ENCODE measurements around the gene MTERF4.
"Not testable (repeated sequence)": the region's sequence is repeated elsewhere in the genome, so short reads cannot be mapped to it uniquely, and the experiment has no call there.

Gene MTERF4

DNA sequence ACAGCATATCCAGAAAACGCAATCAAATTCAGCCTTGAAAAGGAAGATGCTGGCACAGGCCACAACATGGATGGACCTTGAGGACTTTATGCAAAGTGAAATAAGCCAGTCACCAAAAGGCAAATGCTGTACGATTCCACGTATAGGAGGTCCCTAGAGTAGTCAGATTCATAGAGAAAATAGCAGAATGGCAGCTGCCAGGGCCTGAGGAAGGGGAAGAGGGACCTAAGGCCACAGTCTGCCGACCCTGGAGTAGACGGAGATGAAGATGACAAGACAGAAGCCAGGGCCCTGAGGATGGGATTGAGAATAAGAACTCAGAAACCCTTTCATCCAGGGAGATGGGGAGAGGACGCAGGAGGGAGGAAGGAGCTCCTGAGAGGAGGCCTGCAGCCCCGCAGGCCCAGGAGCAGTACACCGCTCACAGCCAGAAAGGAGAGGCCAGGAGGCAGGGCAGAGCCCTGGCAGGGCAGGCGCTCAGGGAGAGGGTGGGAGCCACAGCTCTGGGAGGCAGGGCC lies 8.1 kb upstream of the MTERF4 start:
- no peak for DNase-seq

DNA sequence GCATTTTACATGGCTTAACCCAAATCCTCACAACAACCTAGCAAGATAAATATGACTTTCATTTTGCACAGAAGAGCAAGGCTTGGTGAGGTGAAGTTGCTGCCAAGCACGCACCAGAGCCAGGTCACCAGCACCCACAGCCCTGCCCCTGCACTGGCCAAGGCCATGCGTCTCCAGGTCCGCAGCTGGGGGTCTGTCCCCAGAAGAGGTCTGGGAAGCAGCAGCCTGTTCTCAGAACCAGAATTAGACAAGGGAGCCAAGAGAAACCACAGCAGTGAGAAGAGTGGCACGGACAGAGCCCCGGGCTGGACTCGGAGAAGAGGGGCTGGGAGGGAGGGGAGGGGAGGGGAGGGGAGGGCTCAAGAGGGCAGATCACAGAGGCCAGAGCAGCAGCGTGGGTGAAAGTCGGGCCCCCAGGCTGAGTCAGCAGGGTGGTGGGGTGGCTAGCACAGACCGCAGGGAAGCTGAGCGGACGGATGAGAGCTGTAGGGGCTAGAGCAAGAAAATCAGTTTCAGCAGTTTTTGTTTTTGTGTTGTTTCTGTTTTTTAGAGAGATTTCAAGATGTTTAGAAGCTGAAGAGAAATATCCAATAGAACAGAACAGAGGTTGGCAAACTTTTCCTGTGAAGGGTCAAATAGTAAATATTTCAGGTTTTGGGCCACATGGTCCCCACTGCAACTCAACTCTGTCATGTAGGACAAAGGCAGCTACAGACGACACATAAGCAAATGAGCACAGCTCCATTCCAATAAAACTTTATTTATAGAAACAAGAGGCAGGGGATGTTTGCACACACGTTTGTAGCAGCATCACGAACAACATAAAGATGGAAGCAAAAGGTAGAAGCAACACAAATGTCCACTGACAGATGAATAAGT lies 7.4 kb upstream of the MTERF4 start:
- no peak for DNase-seq

DNA sequence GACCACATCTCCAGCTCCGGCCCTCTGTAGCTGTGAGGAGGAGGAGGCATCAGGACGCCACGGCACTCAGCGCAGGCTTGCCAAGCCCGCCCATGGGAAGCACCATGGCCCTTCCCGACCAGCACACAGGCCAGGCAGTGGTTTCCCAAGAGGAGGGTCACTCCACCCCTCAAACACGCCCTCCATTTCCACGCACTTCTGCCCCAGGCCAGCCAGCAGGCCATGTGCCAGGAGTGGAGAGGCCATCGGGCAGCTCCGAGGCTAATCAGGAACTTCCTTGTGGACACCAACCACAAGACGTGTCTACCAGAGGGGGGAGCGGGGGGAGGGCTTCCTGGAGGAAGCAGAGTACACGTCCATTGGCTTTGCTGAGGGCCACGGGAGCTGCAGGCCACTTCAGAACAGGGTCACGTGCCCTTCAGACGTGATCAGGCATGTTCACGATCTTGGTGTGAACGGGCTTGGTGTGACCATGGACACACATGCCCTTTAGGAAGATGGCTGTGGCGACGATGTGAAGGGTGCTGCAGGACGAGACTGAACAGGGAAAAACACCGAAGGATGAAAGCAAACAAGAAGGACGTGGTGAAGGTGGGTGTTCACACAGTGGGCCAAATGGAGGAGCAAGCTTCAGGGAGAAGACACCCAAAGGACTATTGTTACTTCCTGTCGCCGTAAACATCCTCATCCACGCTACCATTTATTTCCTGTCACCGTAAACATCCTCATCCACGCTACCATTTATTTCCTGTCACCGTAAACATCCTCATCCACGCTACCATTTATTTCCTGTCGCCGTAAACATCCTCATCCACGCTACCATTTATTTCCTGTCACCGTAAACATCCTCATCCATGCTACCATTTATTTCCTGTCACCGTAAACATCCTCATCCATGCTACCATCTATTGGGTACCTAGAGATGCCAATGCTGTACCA lies 6.5 kb upstream of the MTERF4 start:
- no peak for DNase-seq

DNA sequence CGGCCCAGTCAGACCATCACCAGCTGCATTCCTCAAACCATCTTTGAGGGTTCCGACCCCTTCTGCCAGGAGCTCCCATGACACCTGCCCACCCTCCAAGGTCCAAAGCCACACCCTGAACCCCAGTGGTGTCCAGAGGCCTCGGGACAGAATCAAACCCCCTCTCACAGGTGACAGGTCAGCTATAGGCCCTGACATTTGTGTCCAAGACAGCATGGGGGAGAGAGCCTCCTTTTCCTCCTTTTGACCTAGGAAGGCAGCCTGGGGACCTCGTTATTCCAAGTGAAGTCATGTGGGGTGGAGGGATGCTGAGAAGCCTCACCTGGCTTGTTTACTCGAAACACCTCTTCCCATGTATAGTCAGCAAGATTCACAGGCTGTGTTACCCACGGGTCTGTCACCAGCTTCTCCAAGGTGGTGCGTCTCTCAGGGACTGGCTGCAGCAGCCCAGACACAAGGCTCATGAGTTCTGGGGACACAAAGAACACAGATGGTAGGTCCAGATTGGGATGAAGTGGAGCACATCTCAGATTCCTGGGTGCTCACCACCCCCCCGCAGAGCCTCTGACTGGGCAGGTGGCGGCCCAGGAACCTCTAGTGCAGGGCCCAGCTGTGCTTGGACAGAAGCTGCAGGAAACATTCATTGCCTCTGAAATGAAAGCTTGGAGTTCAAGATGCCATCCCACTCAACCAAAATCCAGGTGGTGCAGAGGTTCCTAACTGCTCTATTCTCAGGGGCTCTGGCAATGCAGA lies 5.1 kb upstream of the MTERF4 start:
- no peak for DNase-seq

DNA sequence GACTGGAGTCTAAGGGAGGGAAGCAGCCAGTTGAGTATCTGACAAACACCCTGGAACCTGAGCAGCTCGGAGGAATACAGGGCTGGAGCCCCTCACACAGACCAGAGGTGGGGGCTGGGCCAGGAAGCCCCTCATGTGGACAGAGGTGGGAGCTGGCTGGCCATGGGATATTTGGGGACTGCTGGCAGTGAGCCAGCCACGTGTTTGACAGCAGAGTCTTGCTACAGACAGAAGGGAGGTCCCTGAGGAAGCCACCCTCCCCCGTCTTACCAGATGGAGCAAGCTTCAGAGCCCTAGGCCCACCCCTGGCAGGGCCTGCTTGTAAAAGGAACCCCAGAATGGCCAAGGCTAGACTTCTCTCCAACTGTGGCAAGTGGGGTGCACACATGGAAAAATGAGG lies 3.6 kb upstream of the MTERF4 start:
- no peak for DNase-seq

DNA sequence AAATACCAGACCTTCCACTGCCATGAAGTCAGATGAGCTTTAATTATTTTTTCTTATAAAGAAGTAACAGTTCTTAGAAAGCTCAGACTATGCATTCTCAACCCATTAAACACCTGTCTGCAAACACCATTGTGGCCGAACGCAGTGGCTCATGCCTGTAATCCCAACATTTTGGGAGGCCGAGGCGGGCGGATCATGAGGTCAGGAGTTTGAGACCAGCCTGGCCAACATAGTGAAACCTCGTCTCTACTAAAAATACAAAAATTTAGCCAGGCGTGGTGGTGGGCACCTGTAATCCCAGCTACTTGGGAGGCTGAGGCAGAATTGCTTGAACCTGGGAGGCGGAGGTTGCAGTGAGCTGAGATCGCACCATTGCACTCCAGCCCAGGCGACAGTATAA lies 2.5 kb upstream of the MTERF4 start:
- not testable (repeated sequence) for DNase-seq

DNA sequence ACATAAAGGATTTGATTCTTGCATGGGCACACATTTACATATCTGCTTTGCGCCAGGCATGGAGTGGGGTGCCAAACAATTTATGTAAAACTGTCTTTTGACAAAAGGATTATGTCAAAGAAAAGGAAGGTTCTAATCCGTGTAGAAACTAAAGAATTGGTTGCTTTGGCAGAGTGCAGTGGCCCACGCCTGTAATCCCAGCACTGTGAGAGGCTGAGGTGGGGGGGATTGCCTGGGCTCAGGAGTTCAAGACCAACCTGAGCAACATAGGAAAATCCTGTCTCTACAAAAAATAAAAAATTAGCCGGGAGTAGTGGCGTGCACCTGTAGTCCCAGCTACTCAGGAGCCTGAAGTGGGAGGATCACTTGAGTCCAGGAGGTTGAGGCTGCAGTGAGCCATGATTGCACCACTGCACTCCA lies 1.1 kb upstream of the MTERF4 start:
- DNase-seq, result no peak

DNA sequence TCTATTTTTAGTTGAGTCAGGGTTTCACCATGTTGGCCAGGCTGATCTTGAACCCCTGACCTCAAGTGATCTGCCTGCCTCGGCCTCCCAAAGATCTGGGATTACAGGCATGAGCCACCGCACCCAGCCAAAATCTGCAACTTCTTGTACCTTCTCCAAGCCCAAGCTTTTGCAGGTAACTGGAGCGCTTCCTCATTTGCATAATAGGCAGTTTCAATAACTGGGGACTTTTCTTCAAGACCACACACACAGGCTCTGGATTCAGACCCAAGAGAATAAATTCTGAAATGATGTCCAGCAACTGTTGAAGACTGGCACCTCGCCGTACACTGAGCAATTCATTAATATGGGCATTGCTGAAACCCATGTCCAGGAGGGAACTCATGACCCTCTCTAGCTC lies 2.8 kb downstream of the MTERF4 start:
- DNase-seq, result no peak

DNA sequence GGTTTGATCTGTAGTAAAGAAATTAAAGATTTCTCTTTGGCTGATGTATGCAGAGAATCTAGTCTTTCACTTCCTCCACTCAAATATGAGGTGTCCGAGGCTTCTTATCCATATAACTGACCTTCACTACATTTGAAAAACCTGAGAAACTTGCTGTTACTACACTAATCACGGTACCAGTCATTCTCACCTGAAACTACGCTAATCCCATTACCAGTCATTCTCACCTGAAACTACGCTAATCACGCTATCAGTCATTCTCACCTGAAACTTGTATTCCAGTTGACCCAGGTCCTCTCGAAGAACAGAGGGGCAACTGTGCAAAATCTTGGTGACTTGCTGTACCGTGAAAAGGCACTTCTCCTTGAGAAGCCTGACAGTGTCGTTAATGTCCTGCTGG lies 5.1 kb downstream of the MTERF4 start:
- no peak for DNase-seq

DNA sequence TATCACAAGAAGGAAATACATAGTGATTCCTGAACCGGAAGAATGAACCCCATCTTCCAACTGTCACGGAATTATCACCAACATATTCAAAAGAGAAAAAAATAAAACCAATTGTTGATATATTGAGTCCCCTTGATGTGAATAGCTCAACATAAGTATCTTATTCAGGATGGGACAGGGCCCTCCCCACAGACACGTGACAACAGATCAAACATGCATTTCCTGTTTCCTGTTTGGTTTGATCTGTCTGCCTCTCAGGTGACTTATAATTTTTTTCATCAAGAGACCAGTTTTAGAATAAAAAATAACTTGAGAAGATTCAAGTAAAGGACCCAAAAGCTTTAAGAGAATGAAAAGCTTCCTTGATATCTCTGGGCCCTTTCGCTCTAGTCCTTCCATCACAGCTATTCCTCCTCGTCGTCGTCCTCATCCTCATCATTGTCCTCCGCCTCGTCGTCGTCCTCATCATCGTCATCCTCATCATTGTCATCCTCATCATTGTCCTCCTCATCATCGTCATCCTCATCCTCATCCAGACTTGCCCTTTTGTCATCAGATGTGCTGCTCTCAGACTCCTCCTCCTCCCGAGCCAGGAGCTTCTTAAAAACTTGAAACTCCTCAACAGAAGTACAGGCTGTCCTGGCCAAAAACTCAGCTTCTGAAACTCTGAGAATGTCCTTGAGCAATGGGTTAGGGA lies 6.3 kb downstream of the MTERF4 start:
- no peak for DNase-seq

DNA sequence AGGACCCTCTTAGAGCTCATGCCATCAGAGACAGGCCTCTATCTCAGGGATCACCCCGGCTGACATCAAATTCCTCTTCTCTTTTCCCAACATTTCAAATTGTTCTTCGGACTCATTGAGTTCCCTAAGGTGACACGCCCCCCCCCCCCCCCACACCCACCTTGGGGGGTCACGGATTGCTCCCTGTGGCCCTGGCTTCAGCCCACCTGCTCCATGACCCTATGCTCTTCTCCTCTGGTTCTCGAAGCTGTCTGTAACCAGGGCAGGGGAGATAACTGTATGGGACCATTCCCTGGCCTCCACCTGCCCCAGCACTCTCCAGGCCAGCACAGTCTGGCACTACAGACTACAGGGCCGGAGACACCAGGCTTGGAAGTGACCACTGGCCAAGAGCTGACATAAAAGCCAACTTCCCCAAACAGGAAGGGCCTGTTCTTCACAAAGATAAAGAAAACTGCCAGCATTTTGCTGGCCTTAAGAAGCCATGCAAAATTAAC lies 7.1 kb downstream of the MTERF4 start:
- no peak for DNase-seq

DNA sequence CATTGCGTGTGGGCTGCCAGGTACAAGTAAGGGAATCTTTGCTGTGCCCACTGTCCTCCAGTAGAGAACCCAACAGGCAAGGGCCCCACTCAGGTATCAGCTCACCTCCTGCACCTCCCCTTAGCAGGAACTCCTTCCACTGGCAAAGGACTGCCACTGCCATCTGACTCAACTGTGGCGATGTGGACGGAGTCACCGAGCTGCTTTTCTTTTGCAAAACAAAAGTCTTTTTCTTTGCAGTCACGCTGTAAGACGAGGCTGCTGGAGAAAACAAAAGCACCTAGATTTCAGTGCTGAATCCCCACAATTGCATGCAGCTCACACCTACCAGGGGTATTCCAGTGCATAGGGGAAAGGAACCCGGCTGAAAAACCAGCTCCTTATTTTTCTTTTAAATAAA lies 7.9 kb downstream of the MTERF4 start:
- no peak for DNase-seq

DNA sequence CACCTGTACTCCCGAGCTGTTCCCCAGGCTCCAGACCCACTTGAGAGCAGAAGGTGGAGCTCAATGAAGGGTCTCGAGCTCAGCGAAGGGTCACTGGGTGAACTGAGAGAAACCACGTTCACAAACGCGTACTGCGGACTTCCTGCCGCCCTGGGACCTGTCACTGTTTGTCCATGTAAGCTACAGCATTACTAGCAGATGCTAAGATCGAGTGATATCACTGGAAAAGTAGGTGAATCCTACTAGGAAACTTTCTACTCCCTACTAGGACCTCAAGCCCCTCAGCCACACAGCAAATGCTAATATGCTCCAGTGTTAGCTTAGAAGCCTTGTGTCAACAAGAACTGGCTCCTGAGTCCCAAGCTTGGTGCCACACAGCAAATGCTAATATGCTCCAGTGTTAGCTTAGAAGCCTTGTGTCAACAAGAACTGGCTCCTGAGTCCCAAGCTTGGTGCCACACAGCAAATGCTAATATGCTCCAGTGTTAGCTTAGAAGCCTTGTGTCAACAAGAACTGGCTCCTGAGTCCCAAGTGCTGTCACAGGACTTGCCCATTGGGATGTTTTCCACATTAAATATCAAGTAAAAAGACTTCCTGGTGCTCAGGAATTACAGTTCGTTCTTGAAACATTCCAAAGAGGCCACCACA lies 8.8 kb downstream of the MTERF4 start:
- DNase-seq, result not testable (repeated sequence)

DNA sequence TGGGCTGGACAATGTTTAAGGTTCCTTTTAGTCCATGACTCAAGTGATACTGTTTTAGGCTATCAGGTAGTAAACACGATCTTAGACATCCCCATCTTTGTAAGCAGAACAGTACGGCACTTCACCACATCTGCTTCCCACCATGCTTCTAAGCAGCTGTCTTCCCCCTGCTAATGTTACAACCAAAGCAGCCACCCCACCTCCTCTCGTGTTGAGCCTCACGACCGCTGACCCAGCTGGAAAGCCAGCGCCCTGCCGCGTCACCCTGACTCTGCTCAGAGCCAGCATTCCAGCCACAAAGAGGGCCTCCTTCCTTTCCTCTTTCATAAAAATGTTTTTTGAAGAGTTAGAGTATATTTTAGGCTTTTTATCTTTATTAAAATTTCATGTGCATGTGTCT lies 9.4 kb downstream of the MTERF4 start:
- no peak for DNase-seq

DNA sequence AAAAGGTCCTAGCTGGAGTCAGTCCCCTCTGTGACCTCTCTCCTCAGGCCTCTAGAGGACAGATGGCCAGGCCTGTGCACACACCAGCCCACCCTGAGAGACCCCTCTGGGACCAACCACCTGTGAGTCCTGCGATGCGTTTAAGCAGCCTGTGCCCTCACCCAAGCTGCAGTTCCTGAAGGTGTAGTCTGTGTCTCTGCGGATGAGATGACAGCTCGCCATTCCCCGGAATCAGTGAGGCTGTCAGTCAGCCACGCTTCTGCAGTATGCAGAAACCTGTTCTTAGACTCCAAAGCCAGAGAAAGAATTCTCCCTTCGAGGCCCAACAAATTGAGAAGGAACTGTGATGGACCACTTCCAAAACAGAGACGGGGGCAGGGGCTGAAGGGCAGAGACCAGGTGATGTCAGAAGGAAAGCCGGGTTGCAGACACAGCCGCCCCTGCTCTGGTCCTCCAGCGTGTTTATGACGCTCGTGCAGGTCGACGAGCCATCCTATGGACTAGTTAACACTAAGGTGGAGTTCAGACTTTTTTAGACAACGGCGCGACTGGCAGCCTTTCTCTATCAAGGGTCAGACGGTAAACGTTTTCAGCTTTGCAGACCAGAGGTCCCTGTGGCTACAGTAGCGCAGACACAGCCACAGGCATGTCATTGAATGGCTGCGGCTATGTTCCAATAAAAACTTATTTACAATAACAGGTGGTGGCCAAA lies 10.2 kb downstream of the MTERF4 start:
- DNase-seq, result no peak

DNA sequence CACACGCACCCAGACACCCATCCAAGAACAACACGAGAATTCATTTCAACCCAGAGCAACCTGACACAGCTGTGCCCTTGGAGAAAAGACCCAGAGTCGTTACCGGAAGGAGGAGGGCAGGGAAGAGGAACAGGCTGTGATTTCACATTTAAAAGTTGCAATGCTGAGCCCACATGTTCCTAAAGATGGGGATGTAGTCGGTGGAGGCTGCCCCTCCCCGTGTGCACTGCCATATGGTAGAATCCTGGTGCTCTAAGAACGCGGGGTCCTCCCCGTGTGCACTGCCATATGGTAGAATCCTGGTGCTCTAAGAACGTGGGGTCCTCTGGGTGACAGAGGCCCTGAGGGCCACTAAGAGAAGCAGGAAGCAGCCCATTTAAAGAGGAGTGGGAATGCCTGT lies 10.9 kb downstream of the MTERF4 start:
- DNase-seq, result no peak

DNA sequence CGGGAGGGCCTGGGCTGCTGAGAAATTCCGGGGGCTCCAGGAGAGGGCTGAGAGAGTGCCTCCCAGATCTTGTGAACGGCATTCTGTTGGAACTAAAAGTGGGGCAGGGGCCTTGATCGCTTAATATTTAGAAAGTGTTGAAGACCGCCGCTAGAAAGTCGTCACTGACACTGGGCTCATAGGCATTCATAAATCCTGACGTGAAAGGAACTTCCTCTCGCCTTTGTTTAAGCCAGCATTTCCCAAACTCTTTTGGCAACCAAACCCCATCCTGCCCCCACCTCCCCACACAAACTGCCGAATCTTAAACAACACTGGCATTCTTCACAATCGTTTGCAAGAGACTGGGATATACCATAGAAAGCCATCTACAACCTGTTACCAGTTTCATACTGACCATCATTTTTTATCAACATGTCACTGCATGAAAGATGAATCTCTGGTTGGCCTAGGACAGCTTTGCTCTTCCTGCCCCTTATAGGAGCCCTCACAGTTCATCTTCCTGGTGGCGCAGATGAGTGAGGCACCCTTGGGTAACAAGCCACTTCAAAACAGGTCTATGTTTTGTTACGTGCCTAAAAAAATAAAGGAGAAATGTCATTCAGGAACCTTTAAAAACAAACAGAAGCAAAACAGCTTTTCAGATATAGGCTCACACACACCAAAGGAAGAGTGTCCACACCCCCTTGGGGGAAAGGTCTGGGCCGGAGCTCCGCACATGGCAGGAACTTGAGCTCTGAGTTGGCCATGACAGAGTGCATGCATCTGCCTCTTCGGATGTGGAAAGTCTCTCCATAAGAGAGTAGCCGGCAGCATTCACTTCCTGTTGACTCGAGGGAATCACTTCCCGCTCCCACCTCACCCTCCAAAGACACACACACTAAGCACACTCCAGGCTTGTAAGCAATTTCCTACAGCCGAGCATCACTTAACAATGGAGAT lies 13.0 kb downstream of the MTERF4 start:
- no peak for DNase-seq

DNA sequence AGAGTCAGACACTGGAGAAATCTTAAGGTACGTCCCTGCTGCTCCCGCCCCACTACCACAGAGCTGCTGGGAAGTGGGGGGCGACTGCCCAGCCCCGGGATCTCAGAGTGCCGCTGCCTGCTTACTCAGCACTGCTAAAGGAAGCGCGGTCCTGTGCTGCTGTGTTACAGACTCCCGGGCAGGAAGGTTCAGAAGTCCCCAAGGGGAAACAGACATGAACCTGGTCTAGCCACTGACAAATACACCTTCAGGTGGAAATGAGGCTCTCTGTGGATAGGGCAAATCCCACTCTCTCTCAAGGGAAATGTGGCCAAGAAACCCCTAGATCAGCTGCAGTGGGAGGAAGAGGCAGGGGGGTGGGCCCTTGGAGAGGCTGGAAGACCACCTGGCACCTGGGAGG lies 13.7 kb downstream of the MTERF4 start:
- no peak for DNase-seq

DNA sequence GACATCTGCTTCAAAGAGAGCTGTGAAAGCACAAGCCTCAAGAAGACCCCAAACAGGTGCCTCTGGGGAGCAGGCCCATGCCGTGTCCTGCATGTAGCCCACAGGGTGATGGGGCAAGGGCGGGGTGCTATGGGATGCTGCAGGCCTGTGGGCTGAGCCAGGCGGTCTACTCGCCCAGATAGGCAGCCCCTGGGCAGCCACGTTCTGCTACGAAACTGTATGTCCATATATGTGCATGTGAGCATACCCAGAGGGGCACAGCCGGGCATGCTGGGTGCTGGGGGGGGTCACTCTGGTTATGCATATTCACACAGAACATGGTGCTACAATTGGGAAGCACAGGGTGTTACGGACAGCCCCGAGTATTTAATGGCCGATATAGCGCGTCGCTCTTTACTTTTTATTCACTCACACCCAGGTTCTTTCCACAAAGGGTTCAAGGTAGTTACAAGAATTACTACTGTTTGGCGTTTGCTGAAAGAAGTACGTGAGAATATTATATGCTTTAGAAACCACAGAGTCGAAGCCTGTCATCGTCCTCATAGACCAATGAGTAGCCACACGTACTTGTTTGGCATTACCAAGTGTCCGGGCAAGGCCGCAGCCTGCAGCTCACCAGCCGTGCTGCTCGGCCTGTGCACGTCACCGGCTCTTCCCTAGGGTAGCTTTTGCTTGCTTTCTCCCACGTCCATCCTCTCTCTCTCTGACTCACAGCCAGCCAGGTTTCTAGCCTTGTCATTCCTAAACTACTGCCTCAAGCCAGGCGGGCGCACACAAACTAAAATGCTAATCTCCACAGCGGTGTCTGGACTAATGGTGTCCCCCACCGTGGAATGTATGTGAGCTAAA lies 14.4 kb downstream of the MTERF4 start:
- no peak for DNase-seq
